Fibroblast of skin of abdomen (primary cell): ENCODE results near the gene SBSN.
"Not testable (repeated sequence)": the region's sequence is repeated elsewhere in the genome, so short reads cannot be mapped to it uniquely, and the experiment has no call there.

Experiments
- DNase-seq: peaks from one replicate; pipeline ENCODE4 v3.0.0-alpha.2; 2013

Gene SBSN

GRCh38 chr19:35507561-35507960 is 20.6 kb downstream of the SBSN start:
- DNase-seq = no peak

GRCh38 chr19:35506011-35506410 is 22.1 kb downstream of the SBSN start:
- no peak for DNase-seq

GRCh38 chr19:35502751-35503150 is 25.4 kb downstream of the SBSN start:
- DNase-seq = no peak

- DNase-seq = no peak
Measured at GRCh38 chr19:35501684-35502083, 26.4 kb downstream of the SBSN start.

DNA sequence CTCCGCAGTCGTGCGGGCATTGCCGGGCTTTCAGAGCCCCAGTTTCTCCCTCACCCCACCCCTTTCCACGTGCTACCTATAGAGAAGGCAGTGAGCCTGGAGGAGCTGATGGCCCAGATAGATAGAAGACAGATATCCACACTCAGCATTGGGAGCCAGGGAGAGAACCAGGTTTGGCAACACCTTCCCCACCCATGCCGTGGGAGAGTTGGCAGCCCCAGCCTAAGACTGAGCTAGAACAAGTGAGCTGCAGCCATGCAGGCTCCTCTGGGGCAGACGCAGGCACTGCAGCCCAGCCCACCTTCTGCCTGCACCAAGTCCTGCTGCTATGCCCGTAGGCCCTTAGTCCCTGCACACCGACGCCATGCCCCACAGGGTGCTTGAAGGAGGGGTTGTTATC is 27.5 kb downstream of the SBSN start:
- no peak for DNase-seq

- no peak for DNase-seq
Measured at GRCh38 chr19:35498984-35499527, 29.1 kb downstream of the SBSN start.

DNA sequence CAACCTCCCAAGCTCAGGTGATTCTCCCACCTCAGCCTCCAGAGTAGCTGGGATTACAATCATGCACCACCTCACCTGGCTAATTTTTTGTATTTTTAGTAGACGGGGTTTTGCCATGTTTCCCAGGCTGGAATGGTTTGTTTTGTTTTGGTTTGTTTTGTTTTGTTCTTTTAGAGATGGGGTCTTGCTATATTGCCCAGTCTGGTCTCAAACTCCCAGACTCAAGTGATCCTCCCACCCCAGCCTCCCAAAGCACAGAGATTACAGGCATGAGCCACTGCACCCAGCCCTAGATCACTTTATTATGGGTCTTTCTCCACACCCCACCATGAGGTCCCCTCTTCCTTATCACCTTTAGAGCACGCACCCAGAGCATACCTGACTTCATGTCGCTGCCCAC is 29.9 kb downstream of the SBSN start:
- no peak for DNase-seq

DNA sequence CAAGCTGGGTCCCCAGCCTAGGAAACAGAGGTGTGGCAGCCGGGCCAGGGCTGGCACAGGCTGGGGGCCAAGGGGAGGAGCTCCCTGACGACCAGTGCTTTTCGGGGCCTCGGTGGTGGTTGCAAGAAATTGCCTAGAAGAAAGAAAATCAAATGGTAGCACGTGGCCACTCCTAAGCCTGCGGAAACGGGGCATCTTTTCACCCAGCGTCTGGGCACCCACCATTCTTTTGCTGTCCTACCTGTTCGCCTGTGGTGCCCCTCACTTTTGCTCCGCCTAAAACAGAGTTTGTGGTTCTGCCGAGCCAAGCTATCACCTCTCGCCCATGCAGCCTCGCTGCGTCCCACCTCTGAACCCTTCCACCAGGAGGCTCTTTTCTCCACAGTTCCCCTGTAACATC is 30.7 kb downstream of the SBSN start:
- DNase-seq = no peak

- DNase-seq = peak; percentile 57
Measured at GRCh38 chr19:35495107-35496064, 32.7 kb downstream of the SBSN start.

- no peak for DNase-seq
Measured at GRCh38 chr19:35493971-35494370, 34.1 kb downstream of the SBSN start.

- no peak for DNase-seq
Measured at GRCh38 chr19:35491836-35492360, 36.2 kb downstream of the SBSN start.

DNA sequence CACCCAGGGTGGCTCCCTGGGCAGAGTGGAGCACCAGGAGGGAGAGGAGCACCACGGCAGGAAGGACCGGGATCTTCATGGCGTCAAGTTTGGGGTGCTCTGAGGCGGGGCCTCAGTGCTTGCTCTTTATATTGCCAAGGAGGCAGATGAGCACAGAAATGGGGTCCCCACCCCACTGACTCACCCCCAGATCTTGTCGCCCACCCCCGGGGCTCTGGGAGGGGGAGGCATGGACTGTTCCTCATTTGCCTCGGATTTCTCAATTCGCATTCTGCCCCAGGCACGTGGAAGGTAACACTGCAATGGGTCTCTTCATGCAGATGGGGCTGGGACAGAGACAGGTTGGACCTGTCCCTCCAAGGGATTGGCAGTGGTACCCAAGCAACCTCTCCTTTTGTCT is 37.7 kb downstream of the SBSN start, which contains the start of gene KRTDAP:
Gene KRTDAP (minus strand): TSS at position 101 of the 400 bp plus-strand sequence. CDS start 22 bp downstream, at position 79.
- DNase-seq = no peak

DNA sequence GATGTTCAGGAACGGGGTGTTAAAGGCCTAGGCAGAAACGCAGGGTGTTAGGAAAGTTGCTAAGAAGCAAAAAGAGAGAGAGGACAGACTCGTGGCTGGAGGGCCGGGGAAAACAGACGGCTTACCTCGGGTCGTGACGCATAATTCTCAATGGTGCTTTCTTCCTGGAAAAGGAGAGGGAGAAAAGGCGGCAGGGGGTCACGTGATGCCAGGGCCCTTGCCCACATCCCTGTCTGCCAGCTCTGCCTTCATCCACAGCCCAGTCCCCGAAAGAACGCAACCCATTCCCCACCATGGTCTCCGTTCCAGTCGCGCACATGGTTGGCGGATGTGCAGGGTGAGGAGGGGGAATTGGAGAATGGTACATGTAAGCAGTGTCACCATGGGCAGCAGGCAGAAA is 39.4 kb downstream of the SBSN start:
- DNase-seq = no peak

- DNase-seq = no peak
Measured at GRCh38 chr19:35487656-35488182, 40.4 kb downstream of the SBSN start.

GRCh38 chr19:35486268-35486708 is 41.8 kb downstream of the SBSN start:
- no peak for DNase-seq

- no peak for DNase-seq
Measured at GRCh38 chr19:35484252-35485036, 43.7 kb downstream of the SBSN start.

DNA sequence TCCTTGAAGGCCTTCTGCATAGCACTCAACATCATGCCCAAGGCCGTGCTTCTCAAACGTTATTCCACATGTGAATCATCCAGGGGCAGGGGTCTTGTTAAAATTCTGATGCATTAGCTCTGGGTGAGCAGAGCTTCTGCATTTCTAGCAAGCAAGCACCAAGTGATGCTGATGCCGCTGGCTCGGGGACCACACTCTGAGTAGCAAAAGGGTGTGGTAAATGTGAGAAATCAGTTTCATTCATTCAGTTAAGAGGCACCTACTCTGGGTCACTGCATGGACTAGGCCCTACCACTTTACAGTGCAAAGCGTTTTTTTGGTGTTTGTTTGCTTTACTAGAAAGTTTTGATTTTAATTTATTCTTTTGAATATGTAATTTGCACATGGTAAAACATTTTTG is 45.0 kb downstream of the SBSN start:
- no peak for DNase-seq

GRCh38 chr19:35478794-35479677 is 49.1 kb downstream of the SBSN start:
- DNase-seq = no peak

DNA sequence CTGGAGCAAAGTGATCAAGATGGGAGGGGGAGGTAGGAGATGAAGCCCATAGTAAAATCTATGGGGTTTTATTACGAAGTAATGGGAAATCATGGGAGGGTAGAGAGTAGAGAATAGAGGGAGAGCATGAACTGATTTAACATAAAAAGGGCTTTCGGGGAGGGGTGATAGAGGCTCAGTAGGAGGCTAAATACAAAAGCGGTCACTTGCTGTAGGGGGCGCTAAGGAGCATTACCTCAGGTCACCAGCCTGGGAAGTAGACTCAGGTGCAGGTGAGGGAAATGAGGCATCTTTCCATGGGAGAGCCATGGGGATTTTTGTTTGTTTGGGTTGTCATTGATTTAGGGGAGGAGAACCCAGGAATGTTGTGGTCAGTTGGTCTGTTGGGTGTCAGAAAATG is 52.0 kb downstream of the SBSN start:
- DNase-seq = no peak

- not testable (repeated sequence) for DNase-seq
Measured at GRCh38 chr19:35474594-35474993, 53.5 kb downstream of the SBSN start.

- DNase-seq = no peak
Measured at GRCh38 chr19:35474104-35474503, 54.0 kb downstream of the SBSN start.
